GM12892 (cell line): ENCODE data around the gene EXOC4.
"Not testable (repeated sequence)": the region's sequence is repeated elsewhere in the genome, so short reads cannot be mapped to it uniquely, and the experiment has no call there.

ENCODE experiments used
- DNase-seq: peaks from one replicate; pipeline ENCODE4 v3.0.0; 2011; ENCODE audit not compliant: insufficient read length
- FAIRE-seq: peaks from 2 replicates; lab custom pipeline; 2011; peaks lifted over from hg19 to GRCh38; lab: Jason Lieb, UNC
- POLR2A ChIP-seq: IDR thresholded peaks from 2 replicates; pipeline ENCODE4 v1.6.1; 2011; ENCODE audit warnings: low read depth, low read length, control low read depth
- POLR2AphosphoS5 ChIP-seq: IDR thresholded peaks from 2 replicates; pipeline ENCODE4 v1.6.1; 2011; ENCODE audit warnings: low read depth, low read length, control low read depth
- TAF1 ChIP-seq: IDR thresholded peaks from 2 replicates; pipeline ENCODE4 v1.6.1; 2011; ENCODE audit warnings: low read depth, mild to moderate bottlenecking, control low read depth, low read length, borderline replicate concordance

Gene EXOC4

GRCh38 chr7:133773601-133774000 is 520.7 kb downstream of the EXOC4 start:
- no peak for FAIRE-seq
- no peak for DNase-seq
- no peak for TF ChIP-seq TAF1
- no peak for TF ChIP-seq POLR2AphosphoS5
- no peak for TF ChIP-seq POLR2A

GRCh38 chr7:133775201-133775600 is 522.3 kb downstream of the EXOC4 start:
- TF ChIP-seq TAF1 (no peak), POLR2A (no peak), POLR2AphosphoS5 (no peak)
- DNase-seq (no peak), FAIRE-seq (no peak)

- DNase-seq (no peak), FAIRE-seq (no peak)
- no peak for TF ChIP-seq TAF1
- no peak for TF ChIP-seq POLR2AphosphoS5
- TF ChIP-seq POLR2A = no peak
Measured at GRCh38 chr7:133776266-133776665, 523.4 kb downstream of the EXOC4 start.

- no peak for DNase-seq
- no peak for FAIRE-seq
- no peak for TF ChIP-seq POLR2AphosphoS5
- no peak for TF ChIP-seq TAF1
Measured at GRCh38 chr7:133777701-133778100, 524.8 kb downstream of the EXOC4 start.

- FAIRE-seq = no peak
- TF ChIP-seq TAF1 = no peak
- no peak for TF ChIP-seq POLR2AphosphoS5
- TF ChIP-seq POLR2A = no peak
- DNase-seq = no peak
Measured at GRCh38 chr7:133778472-133778871, 525.6 kb downstream of the EXOC4 start.

GRCh38 chr7:133779538-133779937 is 526.7 kb downstream of the EXOC4 start:
- not testable (repeated sequence) for FAIRE-seq

GRCh38 chr7:133780912-133781311 is 528.0 kb downstream of the EXOC4 start:
- DNase-seq (no peak), FAIRE-seq (no peak)
- no peak for TF ChIP-seq POLR2AphosphoS5
- TF ChIP-seq POLR2A = no peak
- TF ChIP-seq TAF1 = no peak

More at GRCh38 chr7:133779538-133779937, 526.7 kb downstream of the EXOC4 start:
- DNase-seq = not testable (repeated sequence)

- TF ChIP-seq TAF1 (no peak), POLR2AphosphoS5 (no peak), POLR2A (no peak)
- DNase-seq (no peak), FAIRE-seq (no peak)
Measured at GRCh38 chr7:133781486-133782090, 528.7 kb downstream of the EXOC4 start.

GRCh38 chr7:133782470-133782869 is 529.6 kb downstream of the EXOC4 start:
- FAIRE-seq = no peak
- no peak for DNase-seq
- TF ChIP-seq POLR2AphosphoS5 = no peak
- TF ChIP-seq TAF1 = no peak
- no peak for TF ChIP-seq POLR2A

- TF ChIP-seq POLR2A (no peak), TAF1 (no peak), POLR2AphosphoS5 (no peak)
Measured at GRCh38 chr7:133783276-133783675, 530.4 kb downstream of the EXOC4 start.

GRCh38 chr7:133784486-133785001 is 531.7 kb downstream of the EXOC4 start:
- FAIRE-seq = no peak
- DNase-seq = no peak
- no peak for TF ChIP-seq POLR2A

More at GRCh38 chr7:133783276-133783675, 530.4 kb downstream of the EXOC4 start:
- DNase-seq = no peak
- FAIRE-seq = no peak

- DNase-seq (no peak), FAIRE-seq (no peak)
- TF ChIP-seq TAF1 = no peak
- no peak for TF ChIP-seq POLR2A
- no peak for TF ChIP-seq POLR2AphosphoS5
Measured at GRCh38 chr7:133786401-133786937, 533.6 kb downstream of the EXOC4 start.

- no peak for FAIRE-seq
- DNase-seq = no peak
- TF ChIP-seq POLR2A (no peak), POLR2AphosphoS5 (no peak), TAF1 (no peak)
Measured at GRCh38 chr7:133789974-133790373, 537.1 kb downstream of the EXOC4 start.
